ENCODE measurements around the gene SRPX.

Gene SRPX

GRCh38 chrX:38112566-38112965 is 108.1 kb downstream of the SRPX start:
- H3K27ac ChIP-seq (ENCODE audit: insufficient read depth, low read length, poor library complexity, severe bottlenecking), result no peak overlapping the region
- DNase-seq, result no peak
- H3K36me3 ChIP-seq (ENCODE audit: control insufficient read depth, insufficient read depth, low read length), result no peaks in the 10 kb centered on the region
- no peaks in the 10 kb centered on the region for H3K27me3 ChIP-seq (replicated peaks; ENCODE audit: control insufficient read depth, insufficient read depth, low read length, poor library complexity, severe bottlenecking)
- H3K4me3 ChIP-seq (ENCODE audit: insufficient read depth, low read depth, low read length, poor library complexity, severe bottlenecking), result no peak overlapping the region
- no peaks in the 10 kb centered on the region for H3K9me3 ChIP-seq (ENCODE audit: control insufficient read depth, low read length)
- no peaks in the 10 kb centered on the region for H3K4me1 ChIP-seq (ENCODE audit: control insufficient read depth, insufficient read depth, low read length, poor library complexity, severe bottlenecking)

DNA sequence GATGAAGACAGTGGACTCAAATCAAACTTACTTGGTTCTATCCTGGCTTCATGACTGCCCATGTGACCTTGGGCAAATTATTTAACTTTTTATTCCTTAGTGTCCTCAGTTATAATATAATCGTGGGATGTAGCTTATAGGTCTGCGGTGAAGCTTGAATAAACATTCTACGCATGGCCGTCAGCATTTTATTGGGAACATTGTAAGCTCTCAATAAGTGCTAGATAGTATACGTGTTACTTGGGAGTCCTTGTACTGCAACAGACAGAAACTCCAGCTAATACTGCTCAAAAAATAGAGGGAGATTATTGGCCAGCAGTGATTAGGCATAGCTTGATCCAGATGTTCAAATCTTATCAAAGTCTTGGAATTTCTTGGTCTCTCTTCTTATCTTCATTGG is 109.5 kb downstream of the SRPX start:
- H3K9me3 ChIP-seq (ENCODE audit: control insufficient read depth, low read length), result no peaks in the 10 kb centered on the region
- DNase-seq, result no peak
- no peaks in the 10 kb centered on the region for H3K36me3 ChIP-seq (ENCODE audit: control insufficient read depth, insufficient read depth, low read length)
- H3K4me3 ChIP-seq (ENCODE audit: insufficient read depth, low read depth, low read length, poor library complexity, severe bottlenecking), result no peak overlapping the region
- no peaks in the 10 kb centered on the region for H3K4me1 ChIP-seq (ENCODE audit: control insufficient read depth, insufficient read depth, low read length, poor library complexity, severe bottlenecking)
- H3K27ac ChIP-seq (ENCODE audit: insufficient read depth, low read length, poor library complexity, severe bottlenecking), result no peak overlapping the region
- H3K27me3 ChIP-seq (replicated peaks; ENCODE audit: control insufficient read depth, insufficient read depth, low read length, poor library complexity, severe bottlenecking), result no peaks in the 10 kb centered on the region

DNA sequence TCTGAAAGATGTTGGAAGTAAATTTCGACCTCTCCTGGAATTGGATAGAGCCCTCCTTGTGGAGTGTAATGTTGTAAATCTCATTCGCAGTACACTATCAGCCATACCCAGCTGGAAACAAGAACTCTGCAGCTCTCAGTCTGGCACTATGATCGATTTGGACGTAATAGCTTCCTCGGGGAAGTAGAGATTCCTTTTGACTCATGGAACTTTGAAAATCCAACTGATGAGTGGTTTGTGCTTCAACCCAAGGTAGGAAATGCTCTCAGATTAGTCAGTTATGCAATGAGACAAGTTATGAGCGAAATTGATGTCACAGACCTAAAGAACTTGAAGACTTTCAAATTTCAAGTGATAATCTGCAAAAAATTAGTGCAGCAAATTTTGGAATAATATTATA is 110.4 kb downstream of the SRPX start:
- no peak for DNase-seq
- Histone ChIP-seq H3K4me3 (ENCODE audit: insufficient read depth, low read depth, low read length, poor library complexity, severe bottlenecking) (no peak overlapping the region), H3K27me3 (replicated peaks; ENCODE audit: control insufficient read depth, insufficient read depth, low read length, poor library complexity, severe bottlenecking) (no peaks in the 10 kb centered on the region), H3K4me1 (ENCODE audit: control insufficient read depth, insufficient read depth, low read length, poor library complexity, severe bottlenecking) (no peaks in the 10 kb centered on the region), H3K27ac (ENCODE audit: insufficient read depth, low read length, poor library complexity, severe bottlenecking) (no peak overlapping the region), H3K9me3 (ENCODE audit: control insufficient read depth, low read length) (no peaks in the 10 kb centered on the region), H3K36me3 (ENCODE audit: control insufficient read depth, insufficient read depth, low read length) (no peaks in the 10 kb centered on the region)

DNA sequence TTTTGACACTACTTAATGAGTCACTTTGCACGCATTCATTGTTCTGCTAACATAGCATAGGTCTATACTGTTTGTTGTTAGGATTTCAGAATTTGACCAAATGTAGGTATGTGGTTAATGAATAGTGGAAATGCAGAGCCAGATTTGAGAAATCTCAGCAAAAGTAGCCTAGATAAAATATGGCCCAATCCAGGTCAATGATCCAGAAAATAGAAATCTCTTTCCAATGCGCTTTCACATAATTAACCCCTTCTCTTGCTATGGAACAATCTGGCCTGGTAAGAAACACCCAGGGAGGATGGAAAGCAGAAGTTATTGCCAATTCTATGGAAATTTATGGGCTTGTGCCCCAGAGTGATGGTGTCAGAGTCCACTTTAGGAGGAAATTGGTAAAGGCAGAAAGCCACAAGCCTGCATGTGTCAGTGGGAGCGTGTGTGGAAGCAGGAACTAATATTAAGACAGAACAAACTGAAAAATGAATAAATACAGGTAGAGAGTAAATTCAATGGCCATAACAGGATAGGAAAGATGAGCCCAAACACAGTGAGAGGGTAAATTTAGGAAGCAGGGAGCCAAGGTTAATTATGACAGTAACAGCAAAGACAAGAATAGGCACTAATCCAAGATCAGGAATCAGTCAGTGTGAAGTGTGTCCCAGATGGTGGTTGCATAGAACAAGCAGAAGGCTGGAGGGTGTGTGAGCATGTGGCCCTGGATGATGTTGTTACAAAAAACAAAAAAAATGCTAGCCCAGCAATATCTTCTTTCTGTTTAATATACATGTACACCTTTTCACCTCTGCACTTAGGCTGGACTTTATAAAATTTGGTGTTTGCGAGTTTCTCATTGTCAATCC is 111.4 kb downstream of the SRPX start:
- no peaks in the 10 kb centered on the region for H3K9me3 ChIP-seq (ENCODE audit: control insufficient read depth, low read length)
- DNase-seq, result no peak
- no peaks in the 10 kb centered on the region for H3K27me3 ChIP-seq (replicated peaks; ENCODE audit: control insufficient read depth, insufficient read depth, low read length, poor library complexity, severe bottlenecking)
- H3K36me3 ChIP-seq (ENCODE audit: control insufficient read depth, insufficient read depth, low read length), result no peaks in the 10 kb centered on the region
- no peak overlapping the region for H3K4me3 ChIP-seq (ENCODE audit: insufficient read depth, low read depth, low read length, poor library complexity, severe bottlenecking)
- H3K27ac ChIP-seq (ENCODE audit: insufficient read depth, low read length, poor library complexity, severe bottlenecking), result no peak overlapping the region
- H3K4me1 ChIP-seq (ENCODE audit: control insufficient read depth, insufficient read depth, low read length, poor library complexity, severe bottlenecking), result no peaks in the 10 kb centered on the region

DNA sequence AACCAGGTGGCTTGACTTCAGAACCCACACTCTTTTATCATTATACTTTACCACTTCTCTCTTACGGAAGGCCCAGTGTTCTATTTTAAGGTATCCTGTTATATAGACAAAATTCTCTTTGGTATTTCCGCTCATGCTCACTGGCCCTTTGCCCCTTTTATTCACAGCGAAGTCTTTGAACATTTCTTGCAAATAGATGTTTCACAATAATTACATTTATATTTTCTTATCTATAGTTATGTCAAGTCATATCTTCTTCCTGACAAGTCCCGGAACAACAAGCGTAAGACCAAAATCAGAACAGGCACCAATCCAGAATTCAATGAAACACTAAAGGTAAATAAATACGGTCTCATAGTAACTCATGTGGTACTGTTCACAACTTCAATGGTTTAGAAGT is 112.3 kb downstream of the SRPX start:
- Histone ChIP-seq H3K4me3 (ENCODE audit: insufficient read depth, low read depth, low read length, poor library complexity, severe bottlenecking) (no peak overlapping the region), H3K4me1 (ENCODE audit: control insufficient read depth, insufficient read depth, low read length, poor library complexity, severe bottlenecking) (no peaks in the 10 kb centered on the region), H3K9me3 (ENCODE audit: control insufficient read depth, low read length) (no peaks in the 10 kb centered on the region), H3K27ac (ENCODE audit: insufficient read depth, low read length, poor library complexity, severe bottlenecking) (no peak overlapping the region), H3K27me3 (replicated peaks; ENCODE audit: control insufficient read depth, insufficient read depth, low read length, poor library complexity, severe bottlenecking) (no peaks in the 10 kb centered on the region), H3K36me3 (ENCODE audit: control insufficient read depth, insufficient read depth, low read length) (no peaks in the 10 kb centered on the region)
- DNase-seq, result no peak

- Histone ChIP-seq H3K9me3 (ENCODE audit: control insufficient read depth, low read length) (no peaks in the 10 kb centered on the region), H3K36me3 (ENCODE audit: control insufficient read depth, insufficient read depth, low read length) (no peaks in the 10 kb centered on the region), H3K27me3 (replicated peaks; ENCODE audit: control insufficient read depth, insufficient read depth, low read length, poor library complexity, severe bottlenecking) (no peaks in the 10 kb centered on the region), H3K27ac (ENCODE audit: insufficient read depth, low read length, poor library complexity, severe bottlenecking) (no peak overlapping the region), H3K4me1 (ENCODE audit: control insufficient read depth, insufficient read depth, low read length, poor library complexity, severe bottlenecking) (no peaks in the 10 kb centered on the region), H3K4me3 (ENCODE audit: insufficient read depth, low read depth, low read length, poor library complexity, severe bottlenecking) (no peak overlapping the region)
- DNase-seq, result no peak
Observed at GRCh38 chrX:38106991-38107655, 113.5 kb downstream of the SRPX start.

DNA sequence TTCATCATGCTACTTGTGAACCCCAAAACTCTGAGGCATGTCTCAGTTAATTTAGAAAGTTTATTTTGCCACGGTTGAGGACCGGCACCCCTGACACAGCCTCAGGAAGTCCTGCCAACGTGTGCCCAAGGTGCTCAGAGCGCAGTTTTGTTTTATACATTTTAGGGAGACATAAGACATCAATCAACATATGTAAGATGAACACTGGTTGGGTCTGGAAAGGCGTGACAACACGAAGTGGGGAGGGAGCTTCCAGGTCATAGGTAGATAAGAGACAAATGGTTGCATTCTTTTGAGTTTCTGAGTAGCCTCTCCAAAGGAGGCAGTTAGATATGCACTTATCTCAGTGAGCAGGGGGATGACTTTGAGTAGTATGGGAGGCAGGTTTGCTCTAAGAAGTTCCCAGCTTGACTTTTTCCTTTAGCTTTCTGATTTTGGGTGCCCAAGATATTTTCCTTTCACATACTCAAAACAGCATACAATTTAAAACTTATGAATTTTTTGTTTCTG is 115.4 kb downstream of the SRPX start:
- Histone ChIP-seq H3K36me3 (ENCODE audit: control insufficient read depth, insufficient read depth, low read length) (no peaks in the 10 kb centered on the region), H3K27me3 (replicated peaks; ENCODE audit: control insufficient read depth, insufficient read depth, low read length, poor library complexity, severe bottlenecking) (no peaks in the 10 kb centered on the region), H3K4me1 (ENCODE audit: control insufficient read depth, insufficient read depth, low read length, poor library complexity, severe bottlenecking) (no peaks in the 10 kb centered on the region), H3K9me3 (ENCODE audit: control insufficient read depth, low read length) (no peaks in the 10 kb centered on the region), H3K27ac (ENCODE audit: insufficient read depth, low read length, poor library complexity, severe bottlenecking) (no peak overlapping the region), H3K4me3 (ENCODE audit: insufficient read depth, low read depth, low read length, poor library complexity, severe bottlenecking) (no peak overlapping the region)
- no peak for DNase-seq

- Histone ChIP-seq H3K27me3 (replicated peaks; ENCODE audit: control insufficient read depth, insufficient read depth, low read length, poor library complexity, severe bottlenecking) (no peaks in the 10 kb centered on the region), H3K4me1 (ENCODE audit: control insufficient read depth, insufficient read depth, low read length, poor library complexity, severe bottlenecking) (no peaks in the 10 kb centered on the region), H3K36me3 (ENCODE audit: control insufficient read depth, insufficient read depth, low read length) (no peaks in the 10 kb centered on the region), H3K4me3 (ENCODE audit: insufficient read depth, low read depth, low read length, poor library complexity, severe bottlenecking) (no peak overlapping the region), H3K9me3 (ENCODE audit: control insufficient read depth, low read length) (no peaks in the 10 kb centered on the region), H3K27ac (ENCODE audit: insufficient read depth, low read length, poor library complexity, severe bottlenecking) (peak overlapping the region; percentile 25)
- DNase-seq, result no peak
Observed at GRCh38 chrX:38103857-38104812, 116.5 kb downstream of the SRPX start.

DNA sequence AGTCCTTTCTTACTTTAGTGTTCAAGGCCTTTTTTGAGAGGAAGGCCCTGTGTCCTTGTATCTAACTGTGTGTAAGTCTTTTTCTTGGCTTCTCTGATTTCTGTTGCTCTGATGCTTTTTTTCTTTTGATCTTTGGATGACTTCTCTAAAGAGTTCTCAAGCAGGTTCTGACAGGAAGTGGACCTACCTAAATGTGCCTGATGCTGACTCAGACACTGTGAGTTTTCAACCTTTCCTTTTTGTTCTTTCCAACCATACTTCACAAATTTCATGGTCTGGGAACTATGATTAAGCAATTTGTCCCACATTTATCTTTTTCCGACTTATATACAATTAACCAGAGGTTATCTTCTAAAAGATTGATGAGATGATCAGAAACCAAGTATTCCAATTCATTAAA is 117.8 kb downstream of the SRPX start:
- Histone ChIP-seq H3K4me1 (ENCODE audit: control insufficient read depth, insufficient read depth, low read length, poor library complexity, severe bottlenecking) (no peaks in the 10 kb centered on the region), H3K27ac (ENCODE audit: insufficient read depth, low read length, poor library complexity, severe bottlenecking) (no peak overlapping the region), H3K36me3 (ENCODE audit: control insufficient read depth, insufficient read depth, low read length) (no peaks in the 10 kb centered on the region), H3K9me3 (ENCODE audit: control insufficient read depth, low read length) (no peaks in the 10 kb centered on the region), H3K27me3 (replicated peaks; ENCODE audit: control insufficient read depth, insufficient read depth, low read length, poor library complexity, severe bottlenecking) (no peaks in the 10 kb centered on the region), H3K4me3 (ENCODE audit: insufficient read depth, low read depth, low read length, poor library complexity, severe bottlenecking) (no peak overlapping the region)
- DNase-seq, result no peak
